ENCODE measurements around the gene AMZ1.
A peak's percentile ranks its signal among the peaks of the same experiment; 100 is the strongest.

Gene AMZ1

DNA sequence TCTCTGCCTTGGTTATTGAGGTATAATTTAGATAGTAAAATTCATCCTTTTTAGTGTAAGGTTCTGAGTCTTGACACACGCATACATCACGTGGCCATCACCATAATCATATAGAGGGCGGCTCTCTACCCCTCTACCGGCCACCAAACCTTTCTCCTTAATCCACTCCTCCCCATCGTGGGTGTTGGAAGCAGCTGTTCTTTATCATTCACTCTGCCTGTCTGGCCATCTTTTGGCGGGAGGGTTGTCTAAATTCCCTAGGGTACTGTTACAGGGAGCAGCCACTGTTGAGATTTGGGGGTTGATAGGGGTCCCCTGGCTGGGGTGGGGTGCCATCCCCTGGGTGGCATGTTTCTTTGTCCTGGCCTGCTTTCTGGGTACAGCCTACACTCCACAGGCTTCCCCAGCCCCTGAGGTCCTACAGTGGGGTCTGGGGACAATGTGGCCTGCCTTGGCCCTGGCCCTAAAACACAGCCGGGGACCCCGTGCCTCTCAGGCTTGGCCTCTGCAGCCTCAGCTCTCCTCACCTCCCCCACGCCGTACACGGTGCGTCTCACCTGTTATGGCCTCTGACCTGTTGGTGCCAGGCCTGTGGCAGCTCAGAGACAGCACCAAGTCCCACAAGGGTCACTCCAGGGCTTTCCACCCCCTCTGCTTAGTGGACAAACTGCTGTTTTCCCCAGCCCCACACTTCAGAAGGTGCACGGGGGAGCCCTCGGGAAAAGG, 17.5 kb downstream of the AMZ1 start:
- TF ChIP-seq CTCF (IDR thresholded peaks at IDR 0.05; ENCODE audit: control insufficient read depth, extremely low read depth, insufficient read depth): no peak
- DNase-seq (ENCODE audit: low read depth): no peak
- no peak overlapping the region for H3K4me3 ChIP-seq (ENCODE audit: low read depth, low read length)

- no peak for DNase-seq (ENCODE audit: low read depth)
- no peak overlapping the region for H3K4me3 ChIP-seq (ENCODE audit: low read depth, low read length)
- no peak for TF ChIP-seq CTCF (IDR thresholded peaks at IDR 0.05; ENCODE audit: control insufficient read depth, extremely low read depth, insufficient read depth)
Observed at GRCh38 chr7:2706685-2707126, 18.7 kb downstream of the AMZ1 start.

- TF ChIP-seq CTCF (IDR thresholded peaks at IDR 0.05; ENCODE audit: control insufficient read depth, extremely low read depth, insufficient read depth): no peak
- no peak overlapping the region for H3K4me3 ChIP-seq (ENCODE audit: low read depth, low read length)
- no peak for DNase-seq (ENCODE audit: low read depth)
Observed at GRCh38 chr7:2707481-2707880, 19.5 kb downstream of the AMZ1 start.

DNA sequence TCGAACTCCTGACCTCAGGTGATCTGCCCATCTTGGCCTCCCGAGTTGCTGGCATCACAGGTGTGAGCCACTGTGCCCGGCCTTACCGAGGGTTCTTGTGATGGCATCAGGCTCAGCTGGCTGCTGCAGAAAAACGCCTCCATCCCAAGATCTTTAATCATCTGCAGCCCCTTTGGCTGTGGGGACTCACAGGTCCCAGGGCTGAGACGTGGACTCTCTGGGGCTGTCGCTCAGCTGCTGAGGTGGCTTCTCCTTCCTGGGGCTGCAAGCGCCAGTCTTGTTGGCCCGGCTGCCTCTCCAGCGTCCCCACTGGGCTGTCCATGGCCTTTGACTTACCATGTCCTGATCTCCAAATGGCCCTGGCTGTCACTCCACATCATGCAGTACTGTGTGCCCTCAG, 20.0 kb downstream of the AMZ1 start:
- no peak overlapping the region for H3K4me3 ChIP-seq (ENCODE audit: low read depth, low read length)
- no peak for DNase-seq (ENCODE audit: low read depth)
- no peak for TF ChIP-seq CTCF (IDR thresholded peaks at IDR 0.05; ENCODE audit: control insufficient read depth, extremely low read depth, insufficient read depth)

- H3K4me3 ChIP-seq (ENCODE audit: low read depth, low read length): no peak overlapping the region
- DNase-seq (ENCODE audit: low read depth): no peak
- TF ChIP-seq CTCF (IDR thresholded peaks at IDR 0.05; ENCODE audit: control insufficient read depth, extremely low read depth, insufficient read depth): no peak
Observed at GRCh38 chr7:2708547-2709310, 20.7 kb downstream of the AMZ1 start.

- TF ChIP-seq CTCF (IDR thresholded peaks at IDR 0.05; ENCODE audit: control insufficient read depth, extremely low read depth, insufficient read depth): peak; percentile 62
- DNase-seq (ENCODE audit: low read depth): no peak
- no peak overlapping the region for H3K4me3 ChIP-seq (ENCODE audit: low read depth, low read length)
Observed at GRCh38 chr7:2709553-2710285, 21.7 kb downstream of the AMZ1 start.

Measured in LNCaP clone FGC (cell line).